IMR-90 (cell line): ENCODE data around the gene CMTM8. TPM values are rescaled to one million over a fixed set of nuclear protein-coding genes. Genes with fewer than 3 reads are reported as not detected.

Source experiments
- ATAC-seq: fragments of 200-7000 bp; cut with Tn5 transposase; 2 replicates; pipeline ENCODE4 v1.9.1; 2020; ENCODE audit warnings: low read depth, mild to moderate bottlenecking, moderate library complexity
- BruUV-seq: library from RNA; stranded (reverse); fragments of 400-500 nt; replicated peaks from 2 replicates; lab custom pipeline; 2021; lab: Mats Ljungman, UMichigan
- CTCF ChIA-PET: fragments of 300-600 bp; formaldehyde crosslinking; extraction: SDS; loops from one replicate; lab custom pipeline; 2021; ENCODE audit warnings: antibody characterized with exemption; lab: Yijun Ruan, JAX
- POLR2A ChIA-PET: fragments of 300-600 bp; sonication (Branson Sonifier 250); formaldehyde crosslinking; loops from one replicate; lab custom pipeline; 2022; ENCODE audit warnings: antibody characterized with exemption; ENCODE audit not compliant: unreplicated experiment; lab: Charles Lee
- DNase-seq: peaks from one replicate; pipeline ENCODE4 v3.0.0; 2013
- H2AFZ ChIP-seq: replicated peaks from 2 replicates; pipeline ENCODE3; 2013; ENCODE audit warnings: low read length, mild to moderate bottlenecking; ENCODE audit not compliant: poor library complexity
- H2AK5ac ChIP-seq: 2 replicates; pipeline ENCODE4 v1.6.1; 2013; ENCODE audit warnings: low read depth, low read length, inconsistent platforms
- H2AK9ac ChIP-seq: replicated peaks from 2 replicates; pipeline ENCODE3; 2013; ENCODE audit warnings: mild to moderate bottlenecking, low read depth, low read length, moderate library complexity; ENCODE audit not compliant: poor library complexity
- H2BK120ac ChIP-seq: 2 replicates; pipeline ENCODE4 v1.6.1; 2013; ENCODE audit warnings: low read depth, low read length, inconsistent platforms
- H2BK15ac ChIP-seq: 3 replicates; pipeline ENCODE4 v1.6.1; 2013; ENCODE audit warnings: low read depth, low read length, inconsistent platforms
- H2BK20ac ChIP-seq: 2 replicates; pipeline ENCODE4 v1.6.1; 2013; ENCODE audit warnings: low read depth, mild to moderate bottlenecking, inconsistent platforms, low read length, moderate library complexity
- H2BK5ac ChIP-seq: 2 replicates; pipeline ENCODE4 v1.6.1; 2013; ENCODE audit warnings: mild to moderate bottlenecking, low read depth, low read length, inconsistent platforms; ENCODE audit not compliant: poor library complexity, severe bottlenecking
- H3K14ac ChIP-seq: replicated peaks from 2 replicates; pipeline ENCODE4 v1.6.1; 2013; ENCODE audit warnings: low read depth, low read length, inconsistent platforms
- H3K18ac ChIP-seq: 2 replicates; pipeline ENCODE4 v1.6.1; 2013; ENCODE audit warnings: low read depth, low read length, control low read depth
- H3K23ac ChIP-seq: 2 replicates; pipeline ENCODE4 v1.6.1; 2013; ENCODE audit warnings: low read depth, low read length, inconsistent platforms
- H3K27ac ChIP-seq: 2 replicates; pipeline ENCODE4 v1.5.1; 2013; ENCODE audit warnings: mild to moderate bottlenecking, control low read depth, low read length; ENCODE audit not compliant: insufficient read depth
- H3K27me3 ChIP-seq: 2 replicates; pipeline ENCODE4 v1.6.1; 2013; ENCODE audit warnings: low read length; ENCODE audit not compliant: control insufficient read depth, insufficient read depth
- H3K36me3 ChIP-seq: 2 replicates; pipeline ENCODE4 v1.6.1; 2013; ENCODE audit warnings: low read length, mixed read lengths; ENCODE audit not compliant: control insufficient read depth, insufficient read depth
- H3K4ac ChIP-seq: 2 replicates; pipeline ENCODE4 v1.6.1; 2013; ENCODE audit warnings: low read depth, low read length, inconsistent platforms
- H3K4me1 ChIP-seq: 2 replicates; pipeline ENCODE4 v1.6.1; 2013; ENCODE audit warnings: low read length, mixed read lengths; ENCODE audit not compliant: control insufficient read depth, insufficient read depth
- H3K4me2 ChIP-seq: 2 replicates; pipeline ENCODE4 v1.6.1; 2013; ENCODE audit warnings: low read depth, mild to moderate bottlenecking, control low read depth, low read length, moderate library complexity
- H3K4me3 ChIP-seq: 2 replicates; pipeline ENCODE4 v1.5.1; 2013; ENCODE audit warnings: low read depth, mild to moderate bottlenecking, control low read depth, low read length, moderate library complexity; ENCODE audit not compliant: insufficient read depth
- H3K56ac ChIP-seq: 2 replicates; pipeline ENCODE4 v1.6.1; 2013; ENCODE audit warnings: low read length, inconsistent platforms; ENCODE audit not compliant: insufficient read depth; ENCODE audit errors: extremely low read depth
- H3K79me1 ChIP-seq, 2 experiments: 2 replicates each; pipeline ENCODE4 v1.6.1; 2013; ENCODE audit warnings: low read length in 2 of 2, inconsistent platforms in 1 of 2, low read depth in 1 of 2
- H3K9ac ChIP-seq: 2 replicates; pipeline ENCODE4 v1.6.1; 2013; ENCODE audit warnings: low read depth, low read length, control low read depth
- H3K9me1 ChIP-seq: 2 replicates; pipeline ENCODE4 v1.6.1; 2013; ENCODE audit warnings: low read length, inconsistent platforms; ENCODE audit not compliant: insufficient read depth
- H3K9me3 ChIP-seq: 2 replicates; pipeline ENCODE4 v1.6.1; 2013; ENCODE audit warnings: low read length; ENCODE audit not compliant: control insufficient read depth, insufficient read depth
- H4K20me1 ChIP-seq: 2 replicates; pipeline ENCODE4 v1.6.1; 2013; ENCODE audit warnings: low read length, inconsistent platforms; ENCODE audit not compliant: insufficient read depth
- H4K5ac ChIP-seq: 2 replicates; pipeline ENCODE4 v1.6.1; 2013; ENCODE audit warnings: mild to moderate bottlenecking, low read depth, low read length, control low read depth
- H4K8ac ChIP-seq, 2 experiments: 2 replicates each; pipeline ENCODE4 v1.6.1; 2013; ENCODE audit warnings: low read depth in 2 of 2, low read length in 2 of 2, control low read depth in 1 of 2, inconsistent platforms in 1 of 2
- H4K91ac ChIP-seq: 2 replicates; pipeline ENCODE4 v1.6.1; 2013; ENCODE audit warnings: low read depth, low read length, inconsistent platforms; ENCODE audit not compliant: insufficient read depth
- POLR2A ChIP-seq: IDR thresholded peaks from 2 replicates; pipeline ENCODE4 v1.6.1; 2012; ENCODE audit warnings: mild to moderate bottlenecking, low read depth, low read length
- RAD21 ChIP-seq: IDR thresholded peaks from 2 replicates; pipeline ENCODE4 v1.6.1; 2012; ENCODE audit warnings: low read length, improper control_type of control experiment
- RCOR1 ChIP-seq: IDR thresholded peaks from 2 replicates; pipeline ENCODE4 v1.6.1; 2012; ENCODE audit warnings: mild to moderate bottlenecking, low read length, improper control_type of control experiment; ENCODE audit not compliant: insufficient replicate concordance
- WGBS, 2 experiments: methylation state at CpG; one replicate each; pipeline versions ENCODE4 v1.1.5 to v1.1.7; 2013; ENCODE audit warnings: missing lambda C conversion rate in 2 of 2; ENCODE audit not compliant: insufficient read length in 1 of 2; ENCODE audit errors: extremely low coverage in 2 of 2; 5-methylcytosine and 5-hydroxymethylcytosine counted together
- dilution Hi-C: fragments of 300-500 bp; cut with HindIII; formaldehyde crosslinking; loops from one replicate; pipeline ENCODE4 v1.14.3; 2018; ENCODE audit warnings: low sequenced_read_pairs; ENCODE audit not compliant: unreplicated experiment
- in situ Hi-C: fragments of 300-500 bp; cut with MboI; formaldehyde crosslinking; loops from 3 replicates; pipeline ENCODE4 v1.14.3; 2019; ENCODE audit warnings: low sequenced_read_pairs, inconsistent platforms, mixed read lengths
- intact Hi-C: fragments of 100-400 bp; cut with micrococcal nuclease; formaldehyde crosslinking; loops from 2 replicates; pipeline ENCODE4 v1.10.0; 2022
- polyA plus RNA-seq, 3 experiments: library from polyadenylated mRNA; depleted of rRNA; stranded (reverse); fragments of >200 nt; gene quantifications; 2 replicates each; pipeline ENCODE4 v1.2.3, GENCODE V29; 2012; ENCODE audit warnings: low replicate concordance in 1 of 3
- total RNA-seq: library from RNA; depleted of rRNA; stranded (reverse); fragments of >200 nt; gene quantifications from 2 replicates; pipeline ENCODE4 v1.2.3, GENCODE V29; 2012

The CMTM8 gene
- total and polyA plus RNA-seq, 2 of the 4 experiments (the other 2 are of a cell fraction) = 0.15 TPM; not detected in 1

GRCh38 chr3:32403663-32404062 lies 165.2 kb downstream of the CMTM8 start:
- H3K4me1 ChIP-seq = peaks cover 5% of the 10 kb centered on the region
- H4K8ac ChIP-seq = no peak overlapping the region
- intact Hi-C loops (loop anchor here (5.0 kb wide), 1 partner anchor 49 kb away; no protein-coding TSS in a partner anchor), dilution Hi-C loops (no loop called here), in situ Hi-C loops (no loop called here)
- H4K20me1 ChIP-seq = no peaks in the 10 kb centered on the region
- no peak overlapping the region for H4K91ac ChIP-seq
- H3K56ac ChIP-seq = no peak overlapping the region
- H3K9ac ChIP-seq = no peak overlapping the region
- TF ChIP-seq RCOR1 (no peak), RAD21 (no peak), POLR2A (no peak)
- no peak overlapping the region for H4K5ac ChIP-seq
- H3K27ac ChIP-seq = no peak overlapping the region
- WGBS, 2 experiments = no CpG with 5 or more reads among the region's 3 CpGs
- H2BK5ac ChIP-seq = no peak overlapping the region
- no peak overlapping the region for H2AK9ac ChIP-seq
- no peak overlapping the region for H3K23ac ChIP-seq
- peaks cover 6% of the 10 kb centered on the region for H3K9me1 ChIP-seq
- no peak overlapping the region for H2AK5ac ChIP-seq
- H3K4me3 ChIP-seq = no peak overlapping the region
- no peaks in the 10 kb centered on the region for H3K27me3 ChIP-seq
- ATAC-seq (no peak), DNase-seq (no peak)
- peaks cover 20 to 53% of the 10 kb centered on the region in 2 experiments for H3K79me1 ChIP-seq
- H2BK15ac ChIP-seq = no peak overlapping the region
- H2AFZ ChIP-seq = no peak overlapping the region
- H3K18ac ChIP-seq = no peak overlapping the region
- no peaks in the 10 kb centered on the region for H3K9me3 ChIP-seq
- no TSS peak for BruUV-seq
- no peaks in the 10 kb centered on the region for H3K36me3 ChIP-seq
- H2BK20ac ChIP-seq = no peak overlapping the region
- H3K4ac ChIP-seq = no peak overlapping the region
- H3K4me2 ChIP-seq = no peak overlapping the region
- no peak overlapping the region for H3K14ac ChIP-seq
- POLR2A ChIA-PET = no interaction called here
- H2BK120ac ChIP-seq = no peak overlapping the region
- CTCF ChIA-PET = no interaction called here
